HG02571 (cell line): ENCODE data around the gene PRG3.
"Not testable (repeated sequence)": the region's sequence is repeated elsewhere in the genome, so short reads cannot be mapped to it uniquely, and the experiment has no call there.

ENCODE experiments used
- ATAC-seq: cut with Tn5 transposase; IDR thresholded peaks from one replicate; pipeline ENCODE4 v1.9.1; 2021; ENCODE audit warnings: mild to moderate bottlenecking, moderate library complexity; ENCODE audit not compliant: unreplicated experiment

The PRG3 gene

GRCh38 chr11:57361420-57361819 lies 19.5 kb downstream of the PRG3 start:
- ATAC-seq: not testable (repeated sequence)

GRCh38 chr11:57360991-57361390 lies 20.0 kb downstream of the PRG3 start:
- ATAC-seq: no peak

- ATAC-seq: no peak
Observed at GRCh38 chr11:57359896-57360690, 20.9 kb downstream of the PRG3 start.

- ATAC-seq: no peak
Observed at GRCh38 chr11:57359396-57359795, 21.6 kb downstream of the PRG3 start.

GRCh38 chr11:57358991-57359390 lies 22.0 kb downstream of the PRG3 start:
- no peak for ATAC-seq

- no peak for ATAC-seq
Observed at GRCh38 chr11:57358543-57358961, 22.4 kb downstream of the PRG3 start.

GRCh38 chr11:57357856-57358255 lies 23.1 kb downstream of the PRG3 start:
- no peak for ATAC-seq

GRCh38 chr11:57357310-57357709 lies 23.6 kb downstream of the PRG3 start:
- ATAC-seq: no peak

GRCh38 chr11:57356268-57356667 lies 24.7 kb downstream of the PRG3 start:
- ATAC-seq: no peak

- ATAC-seq: no peak
Observed at GRCh38 chr11:57354699-57355098, 26.3 kb downstream of the PRG3 start.

- ATAC-seq: no peak
Observed at GRCh38 chr11:57353852-57354251, 27.1 kb downstream of the PRG3 start.

GRCh38 chr11:57353446-57353845 lies 27.5 kb downstream of the PRG3 start:
- ATAC-seq: no peak

GRCh38 chr11:57353036-57353435 lies 27.9 kb downstream of the PRG3 start:
- ATAC-seq: no peak

- ATAC-seq: no peak
Observed at GRCh38 chr11:57349491-57350274, 31.3 kb downstream of the PRG3 start.

- no peak for ATAC-seq
Observed at GRCh38 chr11:57348636-57349313, 32.2 kb downstream of the PRG3 start.

GRCh38 chr11:57348052-57348451 lies 32.9 kb downstream of the PRG3 start:
- ATAC-seq: no peak

GRCh38 chr11:57347336-57347735 lies 33.6 kb downstream of the PRG3 start:
- no peak for ATAC-seq

- peak; percentile 71 for ATAC-seq
Observed at GRCh38 chr11:57345555-57346211, 35.3 kb downstream of the PRG3 start.

GRCh38 chr11:57344826-57345225 lies 36.1 kb downstream of the PRG3 start:
- ATAC-seq: no peak

GRCh38 chr11:57343825-57344224 lies 37.1 kb downstream of the PRG3 start:
- no peak for ATAC-seq

- ATAC-seq: no peak
Observed at GRCh38 chr11:57342702-57343101, 38.2 kb downstream of the PRG3 start.
